ENCODE measurements around the gene AMOT.

Gene AMOT

DNA sequence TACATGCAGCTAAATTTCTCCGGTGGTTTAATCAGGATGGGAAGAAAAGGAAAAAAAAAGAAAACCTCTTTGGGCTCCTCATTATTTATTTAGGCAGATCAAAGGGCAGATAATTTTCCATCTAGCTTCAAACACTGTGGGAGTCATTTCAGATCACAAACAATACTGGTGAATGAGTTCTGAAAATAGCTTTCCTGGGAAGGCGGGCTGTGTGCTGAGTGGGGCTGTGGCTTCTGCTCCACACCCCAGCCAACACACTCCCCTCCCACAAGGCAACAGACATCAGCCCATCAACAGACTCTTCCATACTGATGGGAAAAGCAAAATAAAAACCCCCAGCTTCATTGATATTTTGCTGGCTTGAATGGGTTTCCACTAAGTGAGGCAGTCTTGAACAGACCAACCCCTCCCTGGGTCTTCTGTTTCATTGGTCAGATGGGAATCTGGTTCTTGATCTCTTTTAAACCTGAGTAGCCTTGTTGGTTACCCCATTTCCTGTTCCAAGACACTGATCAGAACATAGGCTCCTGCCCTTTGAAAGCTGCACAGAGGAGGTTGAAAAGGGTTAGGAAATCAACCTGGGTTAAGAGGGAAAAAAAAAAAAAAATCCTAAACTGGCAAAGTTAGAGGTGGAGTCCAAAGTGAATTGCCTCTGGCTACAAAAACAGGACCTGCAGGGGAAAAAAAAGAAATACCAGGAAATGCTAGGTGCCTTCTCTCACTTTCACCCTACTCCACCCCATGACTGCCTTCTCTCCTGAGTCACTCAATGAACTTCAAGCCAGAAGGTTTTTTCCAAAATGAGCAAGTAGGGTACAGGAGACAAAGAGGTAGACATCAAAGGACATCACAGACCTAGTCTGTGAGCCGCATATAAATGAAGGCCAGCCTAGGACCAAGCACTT lies 20.0 kb downstream of the AMOT start:
- CTCF ChIA-PET, result interaction anchor here (1.2 kb wide), 1 partner anchor 12 kb away, joined by 3 read pairs; no protein-coding TSS in a partner anchor
- DNase-seq (ENCODE audit: extremely low spot score), result no peak
- POLR2A ChIA-PET, result no interaction called here
- TF ChIP-seq, protein P1, sequence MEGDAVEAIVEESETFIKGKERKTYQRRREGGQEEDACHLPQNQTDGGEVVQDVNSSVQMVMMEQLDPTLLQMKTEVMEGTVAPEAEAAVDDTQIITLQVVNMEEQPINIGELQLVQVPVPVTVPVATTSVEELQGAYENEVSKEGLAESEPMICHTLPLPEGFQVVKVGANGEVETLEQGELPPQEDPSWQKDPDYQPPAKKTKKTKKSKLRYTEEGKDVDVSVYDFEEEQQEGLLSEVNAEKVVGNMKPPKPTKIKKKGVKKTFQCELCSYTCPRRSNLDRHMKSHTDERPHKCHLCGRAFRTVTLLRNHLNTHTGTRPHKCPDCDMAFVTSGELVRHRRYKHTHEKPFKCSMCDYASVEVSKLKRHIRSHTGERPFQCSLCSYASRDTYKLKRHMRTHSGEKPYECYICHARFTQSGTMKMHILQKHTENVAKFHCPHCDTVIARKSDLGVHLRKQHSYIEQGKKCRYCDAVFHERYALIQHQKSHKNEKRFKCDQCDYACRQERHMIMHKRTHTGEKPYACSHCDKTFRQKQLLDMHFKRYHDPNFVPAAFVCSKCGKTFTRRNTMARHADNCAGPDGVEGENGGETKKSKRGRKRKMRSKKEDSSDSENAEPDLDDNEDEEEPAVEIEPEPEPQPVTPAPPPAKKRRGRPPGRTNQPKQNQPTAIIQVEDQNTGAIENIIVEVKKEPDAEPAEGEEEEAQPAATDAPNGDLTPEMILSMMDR (IDR thresholded peaks at IDR 0.05; ENCODE audit: control extremely low read depth, extremely low read depth, low read depth, missing control alignments), result no peak

DNA sequence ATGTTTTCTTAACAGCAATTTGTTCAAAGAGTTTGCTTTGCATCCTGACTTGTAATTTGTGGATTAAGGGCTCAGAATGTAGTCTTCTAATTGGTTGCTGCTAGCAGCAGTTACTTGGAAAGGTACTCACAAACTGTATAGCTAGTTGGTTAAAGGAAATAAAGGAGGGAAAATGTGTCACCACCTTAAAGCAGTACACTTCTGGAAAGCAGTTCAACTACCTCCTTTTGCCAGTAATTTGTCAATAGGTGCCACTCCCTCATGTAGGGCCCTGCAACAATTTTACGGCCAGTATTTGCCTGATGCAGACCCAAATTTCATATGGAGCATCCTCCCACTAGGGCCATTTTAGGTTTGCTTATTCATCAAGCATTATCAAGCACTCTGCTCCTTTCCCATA lies 20.8 kb downstream of the AMOT start:
- DNase-seq (ENCODE audit: extremely low spot score), result no peak
- TF ChIP-seq, protein P1 (IDR thresholded peaks at IDR 0.05; ENCODE audit: control extremely low read depth, extremely low read depth, low read depth, missing control alignments), result no peak
- POLR2A ChIA-PET, result no interaction called here
- CTCF ChIA-PET, result interaction anchor here (1.2 kb wide), 1 partner anchor 13 kb away, joined by 3 read pairs; no protein-coding TSS in a partner anchor

DNA sequence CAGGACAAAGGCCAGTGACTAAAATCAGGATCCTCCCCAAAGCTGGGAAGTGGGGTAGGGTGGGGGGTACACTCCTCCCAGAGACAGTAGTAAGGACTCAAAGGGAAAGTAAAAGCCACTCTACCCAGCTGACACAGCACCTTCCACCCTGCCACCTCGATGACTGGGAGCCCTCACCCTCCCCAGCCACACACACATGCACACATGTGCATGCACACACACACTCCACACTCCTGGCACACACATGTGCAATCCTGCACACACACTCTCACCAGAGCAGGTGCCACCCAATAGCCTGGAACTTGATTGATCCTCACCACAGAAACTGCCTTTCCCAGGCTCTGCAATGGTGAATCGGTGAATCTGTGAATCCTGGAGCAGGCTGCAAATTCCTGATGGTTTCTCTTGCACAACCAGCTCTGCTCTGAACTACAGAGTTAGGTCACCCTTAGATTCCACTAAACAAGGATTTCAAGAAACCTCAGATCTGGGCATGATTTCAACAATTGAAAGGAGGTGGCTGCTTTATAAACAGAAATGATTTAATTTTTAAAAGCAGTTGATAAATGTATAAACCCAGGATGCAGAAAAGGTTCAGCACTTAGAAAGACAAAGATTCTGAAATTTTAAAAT lies 21.5 kb downstream of the AMOT start:
- no peak for DNase-seq (ENCODE audit: extremely low spot score)
- ChIA-PET CTCF (no interaction called here), POLR2A (no interaction called here)
- TF ChIP-seq, protein P1 (IDR thresholded peaks at IDR 0.05; ENCODE audit: control extremely low read depth, extremely low read depth, low read depth, missing control alignments), result no peak

DNA sequence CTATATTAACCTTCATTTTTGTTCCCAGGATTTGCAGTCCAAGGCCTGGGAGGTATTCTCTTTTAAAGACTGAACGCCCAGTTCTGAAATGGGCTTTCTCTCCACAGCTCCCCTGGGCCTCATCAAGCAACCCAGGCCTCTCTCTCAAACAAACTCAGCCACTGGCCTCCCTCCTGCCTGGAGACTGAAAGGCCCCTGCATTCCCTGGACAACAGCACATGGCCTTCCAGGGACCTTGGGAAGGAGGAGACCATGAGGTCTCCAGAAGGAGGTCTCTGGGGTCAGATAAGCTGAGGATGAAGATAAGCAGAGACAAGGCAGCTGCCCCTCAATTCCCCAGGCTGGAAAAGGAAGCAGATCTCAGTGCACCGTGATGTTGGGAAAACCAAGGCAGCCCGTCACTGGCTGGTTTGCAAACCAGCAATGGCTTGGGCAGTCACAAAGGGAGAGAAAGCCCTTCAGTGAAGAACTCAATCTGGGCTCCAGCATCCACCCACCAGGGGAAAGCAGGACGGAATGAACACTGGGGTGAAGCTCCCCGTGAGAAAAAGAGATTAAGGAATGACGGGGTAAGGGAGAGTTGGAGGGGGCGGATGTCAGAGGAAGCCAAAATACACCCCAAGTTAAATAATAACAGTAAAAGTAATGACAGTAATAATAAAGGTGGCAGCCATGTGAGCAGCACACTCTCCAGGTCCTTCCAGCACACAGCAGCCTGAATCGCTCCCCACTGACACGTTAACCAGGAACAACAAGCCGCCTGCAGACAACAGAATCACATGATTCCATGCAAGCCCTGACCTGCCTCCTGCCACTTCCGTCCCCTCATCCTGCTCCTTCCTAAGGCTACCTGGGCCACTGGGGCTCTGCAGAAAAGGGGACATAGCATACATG lies 22.3 kb downstream of the AMOT start:
- TF ChIP-seq, protein P1 (IDR thresholded peaks at IDR 0.05; ENCODE audit: control extremely low read depth, extremely low read depth, low read depth, missing control alignments), result no peak
- no peak for DNase-seq (ENCODE audit: extremely low spot score)
- ChIA-PET POLR2A (no interaction called here), CTCF (no interaction called here)

DNA sequence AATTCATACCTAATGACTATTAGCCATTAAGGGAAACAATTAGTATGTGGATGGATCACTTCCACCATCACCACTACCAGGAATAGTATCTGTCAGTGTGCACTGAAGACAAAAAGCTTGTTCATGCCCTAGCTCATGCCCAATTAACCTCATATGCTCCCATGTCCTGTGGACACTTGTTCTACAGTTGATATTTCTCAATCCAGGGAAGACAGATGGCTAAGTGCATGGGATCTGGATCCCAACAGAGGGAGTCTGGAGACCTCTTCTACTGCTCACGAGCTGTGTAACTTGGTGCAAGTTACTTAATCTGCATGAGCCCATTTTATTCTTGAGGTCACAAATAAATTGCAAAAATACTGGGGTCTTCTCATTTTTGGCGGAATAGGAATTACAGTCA lies 23.7 kb downstream of the AMOT start:
- POLR2A ChIA-PET, result no interaction called here
- CTCF ChIA-PET, result interaction anchor here (0.8 kb wide), 1 partner anchor 8 kb away, joined by 3 read pairs; no protein-coding TSS in a partner anchor

More for the DNA sequence above, 23.7 kb downstream of the AMOT start:
- DNase-seq (ENCODE audit: extremely low spot score), result no peak
- TF ChIP-seq, protein P1 (IDR thresholded peaks at IDR 0.05; ENCODE audit: control extremely low read depth, extremely low read depth, low read depth, missing control alignments), result no peak
